AG04450 (cell line): Measurements from ENCODE around the gene TEX54. TPM values are rescaled to one million over a fixed set of nuclear protein-coding genes. Genes with fewer than 3 reads are reported as not detected.

Experiments
- CTCF ChIA-PET: fragments of 300-600, 350-600 bp; formaldehyde crosslinking; extraction: SDS; loops from one replicate; lab custom pipeline; 2022; ENCODE audit warnings: antibody characterized with exemption, inconsistent platforms; lab: Charles Lee
- POLR2A ChIA-PET: fragments of 350-600 bp; formaldehyde crosslinking; extraction: SDS; loops from one replicate; lab custom pipeline; 2021; ENCODE audit warnings: antibody characterized with exemption, inconsistent platforms; lab: Yijun Ruan, JAX
- DNase-seq: peaks from one replicate; pipeline ENCODE4 v3.0.0-alpha.2; 2011; ENCODE audit warnings: low read depth, low spot score
- H3K27ac ChIP-seq: one replicate; pipeline ENCODE4 v1.5.1; 2012; ENCODE audit warnings: low read depth, low read length, control low read depth
- H3K27me3 ChIP-seq: one replicate; pipeline ENCODE4 v1.6.0; 2012; ENCODE audit warnings: low read length; ENCODE audit not compliant: control insufficient read depth, insufficient read depth
- H3K4me3 ChIP-seq: 2 replicates; pipeline ENCODE4 v1.5.1; 2011; ENCODE audit warnings: mild to moderate bottlenecking, low read depth, low read length, control low read depth
- H3K9me3 ChIP-seq: 2 replicates; pipeline ENCODE4 v1.5.1; 2012; ENCODE audit warnings: low read length; ENCODE audit not compliant: control insufficient read depth, insufficient read depth
- polyA plus RNA-seq: library from polyadenylated mRNA; depleted of rRNA; stranded (reverse); fragments of >200 nt; gene quantifications from 2 replicates; pipeline ENCODE4 v1.2.3, GENCODE V29; 2011; rRNA removed
- small RNA-seq: library from RNA; depleted of rRNA; stranded (forward); fragments of <200 nt; gene quantifications from one replicate; pipeline ENCODE3, GENCODE V24; 2012; ENCODE audit warnings: low read depth; ENCODE audit not compliant: insufficient read length
- TF ChIP-seq, protein P1 (sequence below): IDR thresholded peaks from 2 replicates; pipeline ENCODE4 v1.5.1; 2011; ENCODE audit warnings: low read depth, low read length, control low read depth, inconsistent platforms

Gene TEX54
- polyA plus RNA-seq, 1 experiment = not detected

DNA sequence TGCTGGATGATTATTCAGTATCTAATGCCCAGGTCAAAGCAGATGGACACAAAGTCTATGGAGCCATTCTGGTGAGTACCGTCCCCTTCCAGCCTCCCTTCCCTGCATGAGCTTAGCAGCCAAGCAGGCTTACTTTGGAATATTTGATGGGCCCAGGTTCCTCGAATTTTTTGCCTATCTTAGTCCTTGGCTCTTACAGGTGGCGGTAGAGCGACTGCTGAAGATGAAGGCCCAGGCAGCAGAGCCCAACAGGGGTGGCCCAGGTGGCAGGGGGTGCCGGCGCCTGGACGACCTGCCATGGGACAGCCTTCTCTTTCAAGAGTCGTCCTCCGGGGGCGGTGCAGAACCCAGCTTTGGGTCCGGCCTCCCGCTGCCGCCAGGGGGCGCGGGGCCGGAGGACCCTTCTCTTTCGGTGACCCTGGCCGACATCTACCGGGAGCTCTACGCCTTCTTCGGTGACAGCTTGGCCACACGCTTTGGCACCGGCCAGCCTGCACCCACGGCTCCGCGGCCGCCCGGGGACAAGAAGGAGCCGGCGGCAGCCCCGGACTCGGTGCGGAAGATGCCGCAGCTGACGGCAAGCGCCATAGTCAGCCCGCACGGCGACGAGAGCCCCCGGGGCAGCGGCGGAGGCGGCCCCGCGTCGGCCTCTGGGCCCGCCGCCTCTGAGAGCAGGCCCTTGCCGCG lies 46.2 kb downstream of the TEX54 start:
- Histone ChIP-seq H3K4me3 (peak overlapping the region; percentile 89), H3K27ac (peak overlapping the region; percentile 61), H3K27me3 (no peaks in the 10 kb centered on the region), H3K9me3 (peaks cover under 1% of the 10 kb centered on the region; the same call in 1 of the 2 replicates)
- POLR2A ChIA-PET = interaction anchor here (0.5 to 2.9 kb wide), 18 partner anchors 11 to 1516 kb away, joined by 3 to 23 read pairs (median 6); partner anchors contain the start of genes C11orf98, CSKMT, HNRNPUL2 and SLC3A2
- DNase-seq = no peak
- TF ChIP-seq, protein P1, sequence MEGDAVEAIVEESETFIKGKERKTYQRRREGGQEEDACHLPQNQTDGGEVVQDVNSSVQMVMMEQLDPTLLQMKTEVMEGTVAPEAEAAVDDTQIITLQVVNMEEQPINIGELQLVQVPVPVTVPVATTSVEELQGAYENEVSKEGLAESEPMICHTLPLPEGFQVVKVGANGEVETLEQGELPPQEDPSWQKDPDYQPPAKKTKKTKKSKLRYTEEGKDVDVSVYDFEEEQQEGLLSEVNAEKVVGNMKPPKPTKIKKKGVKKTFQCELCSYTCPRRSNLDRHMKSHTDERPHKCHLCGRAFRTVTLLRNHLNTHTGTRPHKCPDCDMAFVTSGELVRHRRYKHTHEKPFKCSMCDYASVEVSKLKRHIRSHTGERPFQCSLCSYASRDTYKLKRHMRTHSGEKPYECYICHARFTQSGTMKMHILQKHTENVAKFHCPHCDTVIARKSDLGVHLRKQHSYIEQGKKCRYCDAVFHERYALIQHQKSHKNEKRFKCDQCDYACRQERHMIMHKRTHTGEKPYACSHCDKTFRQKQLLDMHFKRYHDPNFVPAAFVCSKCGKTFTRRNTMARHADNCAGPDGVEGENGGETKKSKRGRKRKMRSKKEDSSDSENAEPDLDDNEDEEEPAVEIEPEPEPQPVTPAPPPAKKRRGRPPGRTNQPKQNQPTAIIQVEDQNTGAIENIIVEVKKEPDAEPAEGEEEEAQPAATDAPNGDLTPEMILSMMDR = peak; percentile 99
- CTCF ChIA-PET = interaction anchor here (0.6 to 3.5 kb wide), 42 partner anchors 9 to 1627 kb away, joined by 3 to 40 read pairs (median 6); partner anchors contain the start of genes EEF1G, HNRNPUL2, STX5 and TAF6L

DNA sequence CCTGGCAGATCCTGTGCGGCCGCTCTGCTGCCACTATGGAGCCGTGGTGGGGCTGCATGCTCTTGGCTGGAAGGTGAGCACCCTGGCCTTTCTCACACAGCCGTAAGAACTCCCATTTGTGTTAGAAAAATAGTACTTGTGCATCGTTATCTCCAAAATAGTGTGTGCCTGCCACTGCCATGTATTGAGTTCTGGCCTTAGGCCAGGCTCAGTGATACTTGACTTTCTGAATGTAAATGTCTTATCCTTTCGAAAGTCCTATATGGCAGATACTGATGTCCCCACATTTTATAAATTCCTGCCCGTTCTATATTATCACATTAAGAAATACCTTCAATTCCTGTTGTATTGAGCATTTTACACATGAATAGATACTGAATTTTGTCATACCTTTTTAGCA lies 49.9 kb downstream of the TEX54 start:
- ChIA-PET POLR2A (no interaction called here), CTCF (no interaction called here)
- TF ChIP-seq, protein P1 = no peak
- no peaks in the 10 kb centered on the region for H3K27me3 ChIP-seq
- H3K9me3 ChIP-seq = no peaks in the 10 kb centered on the region; the same call in 1 of the 2 replicates
- H3K4me3 ChIP-seq = no peak overlapping the region
- DNase-seq = no peak
- no peak overlapping the region for H3K27ac ChIP-seq

Small RNAs within 50 kb of the gene (small RNA-seq; reads per million reads assigned to genes)
- gene MIR6514 = 0.81 reads per million
- gene RF00099 = not detected
- gene RNU6-118P = not detected
- gene SNORD22 = not detected
- gene SNORD26 = not detected
- gene SNORD27 = not detected
- gene SNORD28 = not detected
- 8,122 reads per million, percentile 98 among the genes with 10 or more reads in this experiment for gene SNORD30

Other genes starting within 250 kb of the TEX54 start
- gene TUT1, start 241.3 kb downstream of the TEX54 start, polyA plus RNA-seq = 7.8 and 9.0 TPM in 2 replicates
- gene MTA2, start 231.0 kb downstream of the TEX54 start, polyA plus RNA-seq = 22.9 and 36.7 TPM in 2 replicates
- gene EML3, start 220.1 kb downstream of the TEX54 start, polyA plus RNA-seq = 17.1 and 18.6 TPM in 2 replicates
- gene ROM1, start 219.6 kb downstream of the TEX54 start, polyA plus RNA-seq = 1.4 and 2.0 TPM in 2 replicates
- gene B3GAT3, start 210.9 kb downstream of the TEX54 start, polyA plus RNA-seq = 14.5 and 20.2 TPM in 2 replicates
- gene GANAB, start 186.2 kb downstream of the TEX54 start, polyA plus RNA-seq = 369 and 464 TPM in 2 replicates
- 10.6 and 12.6 TPM in 2 replicates for gene INTS5, start 179.5 kb downstream of the TEX54 start, polyA plus RNA-seq
- 38.8 and 43.6 TPM in 2 replicates for gene C11orf98, start 167.6 kb downstream of the TEX54 start, polyA plus RNA-seq
- gene CSKMT, start 167.5 kb downstream of the TEX54 start, polyA plus RNA-seq = 4.6 and 4.7 TPM in 2 replicates
- gene UQCC3, start 161.2 kb downstream of the TEX54 start, polyA plus RNA-seq = 5.4 and 6.2 TPM in 2 replicates
- 2.4 and 3.2 TPM in 2 replicates for gene LBHD1, start 160.6 kb downstream of the TEX54 start, polyA plus RNA-seq
- 92.8 and 100 TPM in 2 replicates for gene UBXN1, start 153.8 kb downstream of the TEX54 start, polyA plus RNA-seq
- gene LRRN4CL, start 143.3 kb downstream of the TEX54 start, polyA plus RNA-seq = 4.1 and 5.7 TPM in 2 replicates
- gene BSCL2, start 125.4 kb downstream of the TEX54 start, polyA plus RNA-seq = 42.8 and 63.7 TPM in 2 replicates
- gene GNG3, start 125.2 kb downstream of the TEX54 start, polyA plus RNA-seq = 0.11 TPM in 1 of 2 replicates, not detected in the other
- gene HNRNPUL2, start 105.4 kb downstream of the TEX54 start, polyA plus RNA-seq = 26.6 and 28.2 TPM in 2 replicates
- gene TTC9C, start 104.4 kb downstream of the TEX54 start, polyA plus RNA-seq = 32.2 and 32.5 TPM in 2 replicates
- 3.2 and 3.7 TPM in 2 replicates for gene ZBTB3, start 78.7 kb downstream of the TEX54 start, polyA plus RNA-seq
- 213 and 215 TPM in 2 replicates for gene POLR2G, start 71.3 kb downstream of the TEX54 start, polyA plus RNA-seq
- 8.9 and 13.4 TPM in 2 replicates for gene TAF6L, start 61.4 kb downstream of the TEX54 start, polyA plus RNA-seq
- 51.7 and 63.8 TPM in 2 replicates for gene TMEM179B, start 45.4 kb downstream of the TEX54 start, polyA plus RNA-seq
- 12.3 and 13.5 TPM in 2 replicates for gene TMEM223, start 40.8 kb downstream of the TEX54 start, polyA plus RNA-seq
- 48.9 and 66.1 TPM in 2 replicates for gene NXF1, start 27.4 kb downstream of the TEX54 start, polyA plus RNA-seq
- 51.7 and 52.1 TPM in 2 replicates for gene STX5, start 790 bp downstream of the TEX54 start, polyA plus RNA-seq
- 18.0 and 21.6 TPM in 2 replicates for gene WDR74, start 6.7 kb upstream of the TEX54 start, polyA plus RNA-seq
- gene SLC3A2, start 48.1 kb upstream of the TEX54 start, polyA plus RNA-seq = 263 and 284 TPM in 2 replicates
- not detected in 2 replicates for gene CHRM1, start 88.5 kb upstream of the TEX54 start, polyA plus RNA-seq
- not detected in 2 replicates for gene SLC22A6, start 152.1 kb upstream of the TEX54 start, polyA plus RNA-seq
- gene SLC22A8, start 183.0 kb upstream of the TEX54 start, polyA plus RNA-seq = not detected in 2 replicates